Gastroesophageal sphincter (tissue), 4 donors: ENCODE data around the gene HDLBP. TPM values are rescaled to one million over a fixed set of nuclear protein-coding genes. Genes with fewer than 3 reads are reported as not detected.

Experiments used
- ATAC-seq: fragments of 150-250 bp; one replicate; pipeline ENCODE4 v1.9.1; 2016; ENCODE audit warnings: mild to moderate bottlenecking, moderate library complexity
- H3K27ac ChIP-seq, 4 donors: fragments of 200-600 bp; sonication (generic) in 3 of 4; 1 replicate in 3 of 4; 2 replicates in 1 of 4; pipeline ENCODE4 v1.5.1; 2016 to 2019
- H3K27me3 ChIP-seq: fragments of 200-600 bp; sonication (generic); one replicate; pipeline ENCODE4 v1.5.1; 2019
- H3K36me3 ChIP-seq, 2 donors: fragments of 200-600 bp; sonication (generic); one replicate each; pipeline ENCODE4 v1.5.1; 2019; ENCODE audit warnings: control low read depth in 1 of 2
- H3K4me1 ChIP-seq, 3 donors: fragments of 200-600 bp; sonication (generic); 1 replicate in 2 of 3; 2 replicates in 1 of 3; pipeline ENCODE4 v1.5.1; 2016 to 2019; ENCODE audit warnings: control low read depth in 2 of 3
- H3K4me3 ChIP-seq, 2 donors: fragments of 200-600 bp; sonication (generic); one replicate each; pipeline ENCODE4 v1.5.1; 2019; ENCODE audit warnings: mild to moderate bottlenecking in 1 of 2, moderate library complexity in 1 of 2
- H3K9me3 ChIP-seq, 3 donors: fragments of 200-600 bp; sonication (generic); one replicate each; pipeline ENCODE4 v1.5.1; 2017 to 2019; ENCODE audit warnings: control low read depth in 2 of 3
- EP300 ChIP-seq: sonication (generic); formaldehyde crosslinking; IDR thresholded peaks from one replicate; pipeline ENCODE4 v1.6.1; 2017; ENCODE audit warnings: antibody characterized with exemption, mild to moderate bottlenecking
- POLR2A ChIP-seq, 2 donors: fragments of 450-650 bp; IDR thresholded peaks; one replicate each; pipeline ENCODE4 v1.6.1; 2017; ENCODE audit warnings: antibody characterized with exemption in 2 of 2, mild to moderate bottlenecking in 2 of 2, moderate library complexity in 1 of 2
- POLR2AphosphoS5 ChIP-seq: sonication (generic); formaldehyde crosslinking; IDR thresholded peaks from one replicate; pipeline ENCODE4 v1.6.1; 2017; ENCODE audit warnings: antibody characterized with exemption
- WGBS, 2 donors: methylation state at CpG; one replicate each; pipeline ENCODE4 v1.1.5; 2018; ENCODE audit warnings: low coverage in 1 of 2; 5-methylcytosine and 5-hydroxymethylcytosine counted together
- total RNA-seq, 4 donors: library from RNA; depleted of rRNA; stranded (reverse); fragments of >200 nt; gene quantifications; one replicate each; pipeline ENCODE4 v1.1.0, GENCODE V29; 2016
- TF ChIP-seq, protein P1 (sequence below), 4 experiments: fragments of 200-600 bp in 2 of 4; fragments of 450-650 bp in 2 of 4; sonication (generic) in 1 of 4; IDR thresholded peaks; one replicate each; pipeline ENCODE4 v1.5.1; 2017 to 2019; ENCODE audit warnings: antibody characterized with exemption in 4 of 4, mild to moderate bottlenecking in 2 of 4, moderate library complexity in 2 of 4

Gene HDLBP
- total RNA-seq, 4 donors from 2014 or later = 279 to 367 (median 295) TPM

DNA sequence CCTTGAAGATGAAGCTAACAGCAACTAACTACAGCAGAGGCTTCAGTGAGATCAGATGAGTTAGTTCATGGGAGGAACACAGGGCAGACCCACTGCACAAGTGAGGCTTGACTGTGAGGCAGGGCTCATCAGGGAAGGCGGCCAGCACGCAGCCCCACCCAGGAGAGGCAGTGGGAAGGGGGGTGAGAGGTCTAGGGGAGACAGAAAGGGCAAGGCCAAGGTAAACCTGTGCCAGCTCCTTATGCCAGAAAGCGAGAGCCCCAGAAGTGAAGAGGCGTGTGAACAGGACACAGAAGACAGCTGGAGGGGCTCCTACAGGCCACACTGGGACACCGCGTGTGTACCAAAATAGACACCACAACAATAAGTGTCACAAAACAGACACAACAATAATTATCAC, 78.4 kb downstream of the HDLBP start:
- ATAC-seq = no peak
- H3K4me1 ChIP-seq = no peaks in the 10 kb centered on the region
- H3K27ac ChIP-seq = no peak overlapping the region
- H3K27me3 ChIP-seq = no peaks in the 10 kb centered on the region
- 94% methylated on average over 3 of the region's 6 CpGs; no CpG with 5 or more reads in 1 of the 2 donors for WGBS, 2 donors
- no peak overlapping the region for H3K4me3 ChIP-seq
- TF ChIP-seq POLR2A (IDR thresholded peaks at IDR 0.05) (no peak), POLR2AphosphoS5 (no peak), EP300 (no peak)
- TF ChIP-seq, protein P1, sequence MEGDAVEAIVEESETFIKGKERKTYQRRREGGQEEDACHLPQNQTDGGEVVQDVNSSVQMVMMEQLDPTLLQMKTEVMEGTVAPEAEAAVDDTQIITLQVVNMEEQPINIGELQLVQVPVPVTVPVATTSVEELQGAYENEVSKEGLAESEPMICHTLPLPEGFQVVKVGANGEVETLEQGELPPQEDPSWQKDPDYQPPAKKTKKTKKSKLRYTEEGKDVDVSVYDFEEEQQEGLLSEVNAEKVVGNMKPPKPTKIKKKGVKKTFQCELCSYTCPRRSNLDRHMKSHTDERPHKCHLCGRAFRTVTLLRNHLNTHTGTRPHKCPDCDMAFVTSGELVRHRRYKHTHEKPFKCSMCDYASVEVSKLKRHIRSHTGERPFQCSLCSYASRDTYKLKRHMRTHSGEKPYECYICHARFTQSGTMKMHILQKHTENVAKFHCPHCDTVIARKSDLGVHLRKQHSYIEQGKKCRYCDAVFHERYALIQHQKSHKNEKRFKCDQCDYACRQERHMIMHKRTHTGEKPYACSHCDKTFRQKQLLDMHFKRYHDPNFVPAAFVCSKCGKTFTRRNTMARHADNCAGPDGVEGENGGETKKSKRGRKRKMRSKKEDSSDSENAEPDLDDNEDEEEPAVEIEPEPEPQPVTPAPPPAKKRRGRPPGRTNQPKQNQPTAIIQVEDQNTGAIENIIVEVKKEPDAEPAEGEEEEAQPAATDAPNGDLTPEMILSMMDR (IDR thresholded peaks at IDR 0.05) = no peak
- peaks cover 0 to 100% of the 10 kb centered on the region in 2 donors for H3K36me3 ChIP-seq
- H3K9me3 ChIP-seq = no peaks in the 10 kb centered on the region

- WGBS, 2 donors = 77 to 84% methylated on average over 10 to 13 of the region's 30 CpGs
- ATAC-seq = no peak
Measured at GRCh38 chr2:241235859-241236593, 79.4 kb downstream of the HDLBP start.

GRCh38 chr2:241234962-241235740, 80.3 kb downstream of the HDLBP start:
- no peak for TF ChIP-seq POLR2AphosphoS5
- TF ChIP-seq, protein P1 (IDR thresholded peaks at IDR 0.05) = no peak
- no peak for TF ChIP-seq EP300
- no peak for TF ChIP-seq POLR2A (IDR thresholded peaks at IDR 0.05)
- H3K4me3 ChIP-seq = no peak overlapping the region
- H3K27ac ChIP-seq = no peak overlapping the region
- no peaks in the 10 kb centered on the region for H3K27me3 ChIP-seq
- peaks cover 0 to 100% of the 10 kb centered on the region in 2 donors for H3K36me3 ChIP-seq
- no peaks in the 10 kb centered on the region for H3K4me1 ChIP-seq
- WGBS, 2 donors = 66 to 74% methylated on average over 4 to 13 of the region's 26 CpGs
- no peaks in the 10 kb centered on the region for H3K9me3 ChIP-seq
- no peak for ATAC-seq

More at GRCh38 chr2:241235859-241236593, 79.4 kb downstream of the HDLBP start:
- H3K4me1 ChIP-seq = no peaks in the 10 kb centered on the region
- H3K9me3 ChIP-seq = no peaks in the 10 kb centered on the region
- H3K27ac ChIP-seq = no peak overlapping the region
- peaks cover 0 to 100% of the 10 kb centered on the region in 2 donors for H3K36me3 ChIP-seq
- H3K4me3 ChIP-seq = no peak overlapping the region
- no peaks in the 10 kb centered on the region for H3K27me3 ChIP-seq
- TF ChIP-seq EP300 (no peak), POLR2A (IDR thresholded peaks at IDR 0.05) (no peak), POLR2AphosphoS5 (no peak)
- TF ChIP-seq, protein P1 (IDR thresholded peaks at IDR 0.05) = no peak

- WGBS, 2 donors = 82 to 86% methylated on average over 4 to 11 of the region's 21 CpGs
Measured at GRCh38 chr2:241234066-241234790, 81.2 kb downstream of the HDLBP start.

More at GRCh38 chr2:241234066-241234790, 81.2 kb downstream of the HDLBP start:
- Histone ChIP-seq H3K4me1 (no peaks in the 10 kb centered on the region), H3K4me3 (no peak overlapping the region), H3K9me3 (no peaks in the 10 kb centered on the region), H3K27me3 (no peaks in the 10 kb centered on the region), H3K27ac (no peak overlapping the region), H3K36me3 (peaks cover 0 to 100% of the 10 kb centered on the region in 2 donors)
- TF ChIP-seq EP300 (no peak), POLR2A (IDR thresholded peaks at IDR 0.05) (no peak), POLR2AphosphoS5 (no peak)
- TF ChIP-seq, protein P1 (IDR thresholded peaks at IDR 0.05) = no peak
- ATAC-seq = no peak
